ENCODE data around the gene SCAF1. TPM values are rescaled to one million over a fixed set of nuclear protein-coding genes. Genes with fewer than 3 reads are reported as not detected.

SCAF1 gene
- total RNA-seq, 1 donor from 2014 or later: 105 TPM

DNA sequence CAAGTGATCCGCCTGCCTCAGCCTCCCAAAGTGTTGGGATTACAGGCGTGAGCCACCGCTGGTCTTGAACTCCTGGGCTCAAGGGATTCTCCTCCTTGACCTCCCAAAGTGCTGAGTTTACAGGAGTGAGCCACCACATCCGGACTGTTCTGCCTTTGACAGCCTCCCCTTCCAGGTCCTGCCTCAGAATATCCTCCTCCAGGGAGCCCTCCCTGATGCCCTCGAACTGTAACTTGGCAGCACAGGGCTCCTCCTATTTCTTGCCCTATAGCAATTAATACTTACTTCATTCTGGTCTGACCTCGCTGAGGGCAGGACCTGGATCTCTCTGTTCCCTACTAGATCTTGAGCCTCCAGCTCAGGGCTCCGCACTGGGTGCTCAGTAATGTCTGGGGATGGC lies 54.9 kb downstream of the SCAF1 start:
- Histone ChIP-seq H3K9ac (ENCODE audit: low read length) (no peak overlapping the region), H3K9me3 (ENCODE audit: insufficient read depth, low read depth, low read length) (no peaks in the 10 kb centered on the region), H4K20me1 (ENCODE audit: insufficient read depth, low read length) (no peaks in the 10 kb centered on the region), H3K27me3 (ENCODE audit: insufficient read depth, low read length) (no peaks in the 10 kb centered on the region), H2AFZ (ENCODE audit: low read depth, low read length) (no peak overlapping the region), H3K4me1 (ENCODE audit: insufficient read depth, low read length) (no peaks in the 10 kb centered on the region), H3K79me2 (ENCODE audit: insufficient read depth, low read length) (no peaks in the 10 kb centered on the region), H3K4me2 (ENCODE audit: low read length) (no peak overlapping the region), H3K27ac (ENCODE audit: low read depth, low read length) (no peak overlapping the region), H3K4me3 (ENCODE audit: insufficient read depth, low read depth, low read length) (no peak overlapping the region), H3K36me3 (ENCODE audit: insufficient read depth, low read length) (no peaks in the 10 kb centered on the region)
- Mint-ChIP-seq H3K9me3 (ENCODE audit: unreplicated experiment) (no peaks in the 10 kb centered on the region), H3K36me3 (ENCODE audit: low read depth, unreplicated experiment) (peaks cover 3% of the 10 kb centered on the region), H3K27ac (ENCODE audit: unreplicated experiment) (no peak overlapping the region), H3K27me3 (ENCODE audit: low read depth, unreplicated experiment) (no peaks in the 10 kb centered on the region), H3K4me1 (ENCODE audit: low read depth, unreplicated experiment) (no peaks in the 10 kb centered on the region), H3K4me3 (ENCODE audit: unreplicated experiment) (no peak overlapping the region)
- DNase-seq (ENCODE audit: low read depth): no peak
- TF ChIP-seq, protein P1, sequence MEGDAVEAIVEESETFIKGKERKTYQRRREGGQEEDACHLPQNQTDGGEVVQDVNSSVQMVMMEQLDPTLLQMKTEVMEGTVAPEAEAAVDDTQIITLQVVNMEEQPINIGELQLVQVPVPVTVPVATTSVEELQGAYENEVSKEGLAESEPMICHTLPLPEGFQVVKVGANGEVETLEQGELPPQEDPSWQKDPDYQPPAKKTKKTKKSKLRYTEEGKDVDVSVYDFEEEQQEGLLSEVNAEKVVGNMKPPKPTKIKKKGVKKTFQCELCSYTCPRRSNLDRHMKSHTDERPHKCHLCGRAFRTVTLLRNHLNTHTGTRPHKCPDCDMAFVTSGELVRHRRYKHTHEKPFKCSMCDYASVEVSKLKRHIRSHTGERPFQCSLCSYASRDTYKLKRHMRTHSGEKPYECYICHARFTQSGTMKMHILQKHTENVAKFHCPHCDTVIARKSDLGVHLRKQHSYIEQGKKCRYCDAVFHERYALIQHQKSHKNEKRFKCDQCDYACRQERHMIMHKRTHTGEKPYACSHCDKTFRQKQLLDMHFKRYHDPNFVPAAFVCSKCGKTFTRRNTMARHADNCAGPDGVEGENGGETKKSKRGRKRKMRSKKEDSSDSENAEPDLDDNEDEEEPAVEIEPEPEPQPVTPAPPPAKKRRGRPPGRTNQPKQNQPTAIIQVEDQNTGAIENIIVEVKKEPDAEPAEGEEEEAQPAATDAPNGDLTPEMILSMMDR (IDR thresholded peaks at IDR 0.05; ENCODE audit: insufficient read depth, low read depth, low read length): no peak
- TF ChIP-seq EZH2 (IDR thresholded peaks at IDR 0.05; ENCODE audit: insufficient read depth, low read length): no peak
- FAIRE-seq: no peak

DNA sequence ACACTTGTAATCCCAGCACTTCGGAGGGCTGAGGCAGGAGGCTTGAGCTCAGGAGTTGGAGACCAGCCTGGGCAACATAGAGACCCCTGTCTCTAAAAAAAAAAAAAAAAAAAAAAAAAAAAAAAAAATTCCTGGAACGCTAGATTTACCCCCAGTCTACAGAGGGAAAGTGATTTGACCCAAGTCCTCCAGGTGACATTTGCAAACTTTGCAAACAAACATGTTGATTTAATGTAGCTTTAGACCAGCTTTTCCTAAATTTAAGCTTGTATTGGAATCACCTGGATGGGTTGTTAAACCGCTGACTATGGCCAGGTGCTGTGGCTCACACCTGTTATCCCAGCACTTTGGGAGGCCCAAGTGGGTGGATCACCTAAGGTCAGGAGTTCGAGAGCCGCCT lies 57.4 kb downstream of the SCAF1 start:
- Histone ChIP-seq H3K79me2 (ENCODE audit: insufficient read depth, low read length) (no peaks in the 10 kb centered on the region), H3K27ac (ENCODE audit: low read depth, low read length) (no peak overlapping the region)

DNA sequence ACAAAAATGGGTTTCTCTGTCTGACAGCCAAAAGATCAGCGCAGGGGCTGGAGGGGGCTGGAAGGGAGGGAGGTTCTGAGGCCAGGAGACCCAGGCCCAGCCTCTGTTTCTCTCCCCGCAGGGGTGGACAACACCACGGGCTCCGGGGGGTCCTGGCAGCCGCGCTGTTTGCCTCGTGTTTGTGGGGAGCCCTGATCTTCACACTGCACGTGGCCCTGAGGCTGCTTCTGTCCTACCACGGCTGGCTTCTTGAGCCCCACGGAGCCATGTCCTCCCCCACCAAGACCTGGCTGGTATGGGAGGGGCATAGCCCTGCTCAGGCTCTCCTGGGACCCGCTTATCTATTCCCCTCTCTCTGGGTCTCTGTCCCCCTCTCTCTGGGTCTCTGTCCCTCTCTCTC lies 58.6 kb downstream of the SCAF1 start:
- Histone ChIP-seq H3K27me3 (ENCODE audit: insufficient read depth, low read length) (no peaks in the 10 kb centered on the region), H3K79me2 (ENCODE audit: insufficient read depth, low read length) (no peaks in the 10 kb centered on the region), H3K4me2 (ENCODE audit: low read length) (no peak overlapping the region), H3K36me3 (ENCODE audit: insufficient read depth, low read length) (no peaks in the 10 kb centered on the region), H4K20me1 (ENCODE audit: insufficient read depth, low read length) (no peaks in the 10 kb centered on the region), H3K9me3 (ENCODE audit: insufficient read depth, low read depth, low read length) (no peaks in the 10 kb centered on the region), H3K27ac (ENCODE audit: low read depth, low read length) (no peak overlapping the region), H3K4me3 (ENCODE audit: insufficient read depth, low read depth, low read length) (no peak overlapping the region), H3K9ac (ENCODE audit: low read length) (no peak overlapping the region), H2AFZ (ENCODE audit: low read depth, low read length) (no peak overlapping the region), H3K4me1 (ENCODE audit: insufficient read depth, low read length) (no peaks in the 10 kb centered on the region)
- Mint-ChIP-seq H3K4me1 (ENCODE audit: low read depth, unreplicated experiment) (no peaks in the 10 kb centered on the region), H3K9me3 (ENCODE audit: unreplicated experiment) (no peaks in the 10 kb centered on the region), H3K4me3 (ENCODE audit: unreplicated experiment) (no peak overlapping the region), H3K27me3 (ENCODE audit: low read depth, unreplicated experiment) (no peaks in the 10 kb centered on the region), H3K27ac (ENCODE audit: unreplicated experiment) (no peak overlapping the region), H3K36me3 (ENCODE audit: low read depth, unreplicated experiment) (peaks cover 3% of the 10 kb centered on the region)
- TF ChIP-seq, protein P1 (IDR thresholded peaks at IDR 0.05; ENCODE audit: insufficient read depth, low read depth, low read length): no peak
- no peak for TF ChIP-seq EZH2 (IDR thresholded peaks at IDR 0.05; ENCODE audit: insufficient read depth, low read length)
- DNase-seq (ENCODE audit: low read depth) (no peak), FAIRE-seq (no peak)

More for the DNA sequence above, 57.4 kb downstream of the SCAF1 start:
- Mint-ChIP-seq H3K27ac (ENCODE audit: unreplicated experiment) (no peak overlapping the region), H3K36me3 (ENCODE audit: low read depth, unreplicated experiment) (peaks cover 3% of the 10 kb centered on the region), H3K27me3 (ENCODE audit: low read depth, unreplicated experiment) (no peaks in the 10 kb centered on the region), H3K4me3 (ENCODE audit: unreplicated experiment) (no peak overlapping the region), H3K4me1 (ENCODE audit: low read depth, unreplicated experiment) (no peaks in the 10 kb centered on the region), H3K9me3 (ENCODE audit: unreplicated experiment) (no peaks in the 10 kb centered on the region)
- Histone ChIP-seq H3K4me1 (ENCODE audit: insufficient read depth, low read length) (no peaks in the 10 kb centered on the region), H3K4me2 (ENCODE audit: low read length) (no peak overlapping the region), H3K9ac (ENCODE audit: low read length) (no peak overlapping the region), H3K9me3 (ENCODE audit: insufficient read depth, low read depth, low read length) (no peaks in the 10 kb centered on the region), H3K27me3 (ENCODE audit: insufficient read depth, low read length) (no peaks in the 10 kb centered on the region), H3K4me3 (ENCODE audit: insufficient read depth, low read depth, low read length) (no peak overlapping the region), H3K36me3 (ENCODE audit: insufficient read depth, low read length) (no peaks in the 10 kb centered on the region), H2AFZ (ENCODE audit: low read depth, low read length) (no peak overlapping the region), H4K20me1 (ENCODE audit: insufficient read depth, low read length) (no peaks in the 10 kb centered on the region)
- DNase-seq (ENCODE audit: low read depth) (no peak), FAIRE-seq (no peak)
- TF ChIP-seq, protein P1 (IDR thresholded peaks at IDR 0.05; ENCODE audit: insufficient read depth, low read depth, low read length): no peak
- TF ChIP-seq EZH2 (IDR thresholded peaks at IDR 0.05; ENCODE audit: insufficient read depth, low read length): no peak

All from astrocyte (in vitro differentiated cells and primary cell).